ENCODE results near the gene DNAH8. TPM values are rescaled to one million over a fixed set of nuclear protein-coding genes. Genes with fewer than 3 reads are reported as not detected.

Gene DNAH8
- total RNA-seq, 1 donor from 2014 or later = not detected

DNA sequence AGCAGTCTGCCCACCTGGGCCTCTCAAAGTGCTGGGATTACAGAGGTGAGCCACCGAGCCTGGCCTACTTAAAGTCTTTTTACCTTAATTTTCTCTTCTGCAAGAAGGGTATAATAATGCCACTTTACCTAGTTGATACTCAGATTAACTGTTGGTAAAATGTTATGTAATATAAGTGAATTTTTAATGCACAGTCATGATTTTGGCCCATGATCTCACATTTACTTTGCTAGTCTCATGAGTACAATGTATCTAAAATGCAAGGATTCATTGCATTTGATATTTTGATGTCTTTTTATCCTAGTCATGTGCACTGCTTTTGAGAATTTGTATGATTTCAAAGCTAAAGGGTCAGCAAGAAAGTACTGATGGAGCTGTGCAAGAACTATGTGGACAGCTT lies 13.1 kb downstream of the DNAH8 start:
- H2AFZ ChIP-seq (ENCODE audit: low read depth, low read length) = no peak overlapping the region
- no peak overlapping the region for H3K4me2 ChIP-seq (ENCODE audit: low read length)
- peaks cover 3% of the 10 kb centered on the region for H3K4me1 ChIP-seq (ENCODE audit: insufficient read depth, low read length)
- H3K36me3 ChIP-seq (ENCODE audit: insufficient read depth, low read length) = no peaks in the 10 kb centered on the region
- no peaks in the 10 kb centered on the region for H3K9me3 ChIP-seq (ENCODE audit: insufficient read depth, low read depth, low read length)
- Mint-ChIP-seq H3K9me3 (ENCODE audit: unreplicated experiment) (no peaks in the 10 kb centered on the region), H3K4me3 (ENCODE audit: unreplicated experiment) (no peak overlapping the region), H3K4me1 (ENCODE audit: low read depth, unreplicated experiment) (peaks cover 7% of the 10 kb centered on the region), H3K27me3 (ENCODE audit: low read depth, unreplicated experiment) (peaks cover 3% of the 10 kb centered on the region), H3K36me3 (ENCODE audit: low read depth, unreplicated experiment) (no peaks in the 10 kb centered on the region), H3K27ac (ENCODE audit: unreplicated experiment) (no peak overlapping the region)
- H3K79me2 ChIP-seq (ENCODE audit: insufficient read depth, low read length) = no peaks in the 10 kb centered on the region
- no peak overlapping the region for H3K9ac ChIP-seq (ENCODE audit: low read length)
- H4K20me1 ChIP-seq (ENCODE audit: insufficient read depth, low read length) = no peaks in the 10 kb centered on the region
- TF ChIP-seq, protein P1, sequence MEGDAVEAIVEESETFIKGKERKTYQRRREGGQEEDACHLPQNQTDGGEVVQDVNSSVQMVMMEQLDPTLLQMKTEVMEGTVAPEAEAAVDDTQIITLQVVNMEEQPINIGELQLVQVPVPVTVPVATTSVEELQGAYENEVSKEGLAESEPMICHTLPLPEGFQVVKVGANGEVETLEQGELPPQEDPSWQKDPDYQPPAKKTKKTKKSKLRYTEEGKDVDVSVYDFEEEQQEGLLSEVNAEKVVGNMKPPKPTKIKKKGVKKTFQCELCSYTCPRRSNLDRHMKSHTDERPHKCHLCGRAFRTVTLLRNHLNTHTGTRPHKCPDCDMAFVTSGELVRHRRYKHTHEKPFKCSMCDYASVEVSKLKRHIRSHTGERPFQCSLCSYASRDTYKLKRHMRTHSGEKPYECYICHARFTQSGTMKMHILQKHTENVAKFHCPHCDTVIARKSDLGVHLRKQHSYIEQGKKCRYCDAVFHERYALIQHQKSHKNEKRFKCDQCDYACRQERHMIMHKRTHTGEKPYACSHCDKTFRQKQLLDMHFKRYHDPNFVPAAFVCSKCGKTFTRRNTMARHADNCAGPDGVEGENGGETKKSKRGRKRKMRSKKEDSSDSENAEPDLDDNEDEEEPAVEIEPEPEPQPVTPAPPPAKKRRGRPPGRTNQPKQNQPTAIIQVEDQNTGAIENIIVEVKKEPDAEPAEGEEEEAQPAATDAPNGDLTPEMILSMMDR (IDR thresholded peaks at IDR 0.05; ENCODE audit: insufficient read depth, low read depth, low read length) = no peak
- TF ChIP-seq EZH2 (IDR thresholded peaks at IDR 0.05; ENCODE audit: insufficient read depth, low read length) = no peak
- DNase-seq (ENCODE audit: low read depth) = no peak
- FAIRE-seq = no peak
- H3K4me3 ChIP-seq (ENCODE audit: insufficient read depth, low read depth, low read length) = no peak overlapping the region
- H3K27me3 ChIP-seq (ENCODE audit: insufficient read depth, low read length) = no peaks in the 10 kb centered on the region
- H3K27ac ChIP-seq (ENCODE audit: low read depth, low read length) = no peak overlapping the region

DNA sequence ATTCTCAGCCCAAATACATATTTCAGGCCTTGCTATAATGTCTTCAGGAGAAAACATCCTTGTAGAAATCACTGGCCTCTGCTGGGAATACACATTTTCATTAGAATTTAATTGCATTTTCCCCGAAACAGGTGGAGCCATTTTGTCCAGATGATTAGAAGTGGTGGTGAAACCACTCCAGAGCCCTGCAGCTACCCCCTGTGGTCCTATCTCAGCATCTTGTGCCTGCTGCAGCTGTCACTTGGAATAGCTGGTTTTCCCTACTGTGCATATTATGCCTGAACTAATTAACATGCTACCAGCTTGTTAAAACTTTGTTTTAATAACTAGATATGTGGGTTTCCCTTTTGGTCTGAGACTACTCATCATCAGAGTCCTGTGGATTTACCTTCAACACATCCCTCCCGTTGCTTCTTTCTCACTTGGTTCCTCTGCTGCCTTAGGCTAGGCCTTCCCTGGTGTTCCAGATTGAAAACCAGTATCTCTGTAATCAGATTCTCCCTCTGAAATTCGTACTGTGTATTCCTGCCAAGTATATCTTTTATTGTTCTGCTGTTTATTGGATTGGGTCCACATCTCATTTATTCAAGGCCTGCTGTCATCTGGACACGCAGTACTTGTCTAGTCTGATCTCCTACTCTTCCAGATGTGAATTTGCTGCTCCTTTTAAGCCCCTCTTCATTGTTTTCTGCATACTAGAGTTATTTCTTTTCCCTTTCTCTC lies 15.2 kb downstream of the DNAH8 start:
- Mint-ChIP-seq H3K27ac (ENCODE audit: unreplicated experiment) (no peak overlapping the region), H3K4me3 (ENCODE audit: unreplicated experiment) (no peak overlapping the region), H3K36me3 (ENCODE audit: low read depth, unreplicated experiment) (no peaks in the 10 kb centered on the region), H3K9me3 (ENCODE audit: unreplicated experiment) (peaks cover 2% of the 10 kb centered on the region), H3K4me1 (ENCODE audit: low read depth, unreplicated experiment) (peaks cover 6% of the 10 kb centered on the region), H3K27me3 (ENCODE audit: low read depth, unreplicated experiment) (peaks cover 3% of the 10 kb centered on the region)
- no peak for DNase-seq (ENCODE audit: low read depth)
- no peak overlapping the region for H3K27ac ChIP-seq (ENCODE audit: low read depth, low read length)
- FAIRE-seq = no peak
- no peaks in the 10 kb centered on the region for H4K20me1 ChIP-seq (ENCODE audit: insufficient read depth, low read length)
- peaks cover 2% of the 10 kb centered on the region for H3K4me1 ChIP-seq (ENCODE audit: insufficient read depth, low read length)
- H3K27me3 ChIP-seq (ENCODE audit: insufficient read depth, low read length) = no peaks in the 10 kb centered on the region
- no peak for TF ChIP-seq EZH2 (IDR thresholded peaks at IDR 0.05; ENCODE audit: insufficient read depth, low read length)
- TF ChIP-seq, protein P1 (IDR thresholded peaks at IDR 0.05; ENCODE audit: insufficient read depth, low read depth, low read length) = no peak
- H3K9ac ChIP-seq (ENCODE audit: low read length) = no peak overlapping the region
- no peak overlapping the region for H3K4me3 ChIP-seq (ENCODE audit: insufficient read depth, low read depth, low read length)
- no peaks in the 10 kb centered on the region for H3K9me3 ChIP-seq (ENCODE audit: insufficient read depth, low read depth, low read length)
- no peak overlapping the region for H2AFZ ChIP-seq (ENCODE audit: low read depth, low read length)
- no peaks in the 10 kb centered on the region for H3K36me3 ChIP-seq (ENCODE audit: insufficient read depth, low read length)
- H3K79me2 ChIP-seq (ENCODE audit: insufficient read depth, low read length) = no peaks in the 10 kb centered on the region
- H3K4me2 ChIP-seq (ENCODE audit: low read length) = no peak overlapping the region

DNA sequence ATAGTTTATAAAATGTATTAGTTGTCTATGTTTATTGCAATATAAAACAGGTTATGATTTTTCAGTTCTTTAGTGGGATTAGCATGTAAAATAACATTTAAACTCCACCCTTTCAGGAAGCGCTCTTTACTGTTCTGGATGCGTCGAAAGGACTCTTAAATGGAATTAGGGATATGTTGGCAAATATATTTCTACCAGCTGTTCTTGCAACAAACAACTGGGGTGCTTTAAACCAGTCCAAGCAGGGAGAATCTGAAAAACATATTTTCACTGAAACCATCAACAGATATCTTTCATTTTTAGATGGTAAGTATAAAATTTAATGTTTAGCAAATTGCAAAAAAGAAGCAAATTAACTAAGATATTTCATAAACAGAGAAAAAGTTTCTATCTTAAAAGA lies 21.8 kb downstream of the DNAH8 start:
- Histone ChIP-seq H3K79me2 (ENCODE audit: insufficient read depth, low read length) (no peaks in the 10 kb centered on the region), H2AFZ (ENCODE audit: low read depth, low read length) (no peak overlapping the region), H3K4me1 (ENCODE audit: insufficient read depth, low read length) (no peaks in the 10 kb centered on the region), H3K4me2 (ENCODE audit: low read length) (no peak overlapping the region), H4K20me1 (ENCODE audit: insufficient read depth, low read length) (no peaks in the 10 kb centered on the region), H3K9ac (ENCODE audit: low read length) (no peak overlapping the region), H3K9me3 (ENCODE audit: insufficient read depth, low read depth, low read length) (no peaks in the 10 kb centered on the region), H3K27me3 (ENCODE audit: insufficient read depth, low read length) (no peaks in the 10 kb centered on the region), H3K27ac (ENCODE audit: low read depth, low read length) (no peak overlapping the region), H3K36me3 (ENCODE audit: insufficient read depth, low read length) (no peaks in the 10 kb centered on the region), H3K4me3 (ENCODE audit: insufficient read depth, low read depth, low read length) (no peak overlapping the region)
- FAIRE-seq (no peak), DNase-seq (ENCODE audit: low read depth) (no peak)
- peaks cover 5% of the 10 kb centered on the region for H3K27me3 Mint-ChIP-seq (ENCODE audit: low read depth, unreplicated experiment)
- H3K36me3 Mint-ChIP-seq (ENCODE audit: low read depth, unreplicated experiment) = no peaks in the 10 kb centered on the region
- H3K9me3 Mint-ChIP-seq (ENCODE audit: unreplicated experiment) = peaks cover 2% of the 10 kb centered on the region
- TF ChIP-seq, protein P1 (IDR thresholded peaks at IDR 0.05; ENCODE audit: insufficient read depth, low read depth, low read length) = no peak
- TF ChIP-seq EZH2 (IDR thresholded peaks at IDR 0.05; ENCODE audit: insufficient read depth, low read length) = no peak
- no peak overlapping the region for H3K27ac Mint-ChIP-seq (ENCODE audit: unreplicated experiment)
- no peaks in the 10 kb centered on the region for H3K4me1 Mint-ChIP-seq (ENCODE audit: low read depth, unreplicated experiment)
- no peak overlapping the region for H3K4me3 Mint-ChIP-seq (ENCODE audit: unreplicated experiment)
